GM19455 (cell line): Measurements from ENCODE around the gene DDX20.
"Not testable (repeated sequence)": the region's sequence is repeated elsewhere in the genome, so short reads cannot be mapped to it uniquely, and the experiment has no call there.

ENCODE experiments used
- ATAC-seq: cut with Tn5 transposase; IDR thresholded peaks from one replicate; pipeline ENCODE4 v1.9.1; 2021; ENCODE audit not compliant: unreplicated experiment

Gene DDX20

DNA sequence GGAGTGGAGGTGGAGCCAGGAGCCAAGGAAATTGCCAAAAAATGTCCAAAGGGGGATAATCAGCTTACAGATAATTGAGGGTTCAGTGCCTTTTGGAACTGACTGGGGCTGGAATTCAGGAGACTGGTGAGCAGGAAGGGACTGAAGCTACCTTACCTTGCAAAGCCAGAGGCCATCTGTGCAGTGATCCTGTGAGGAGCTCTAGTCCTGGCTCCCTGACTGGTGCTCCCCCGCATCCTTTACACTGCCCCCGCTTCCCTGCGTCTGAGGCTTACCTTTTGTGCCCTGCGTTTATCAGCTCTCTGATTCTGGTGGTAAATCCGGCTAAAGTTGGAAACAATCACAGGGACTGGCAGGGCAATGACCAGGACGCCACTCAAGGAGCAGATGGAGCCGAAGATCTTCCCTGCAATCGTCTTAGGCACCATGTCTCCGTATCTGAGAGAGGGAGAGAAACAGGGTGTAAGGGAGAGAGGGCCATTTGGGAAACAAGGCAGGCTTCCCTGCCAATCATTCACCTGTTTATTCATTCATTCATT lies 31.0 kb downstream of the DDX20 start:
- ATAC-seq, result no peak

DNA sequence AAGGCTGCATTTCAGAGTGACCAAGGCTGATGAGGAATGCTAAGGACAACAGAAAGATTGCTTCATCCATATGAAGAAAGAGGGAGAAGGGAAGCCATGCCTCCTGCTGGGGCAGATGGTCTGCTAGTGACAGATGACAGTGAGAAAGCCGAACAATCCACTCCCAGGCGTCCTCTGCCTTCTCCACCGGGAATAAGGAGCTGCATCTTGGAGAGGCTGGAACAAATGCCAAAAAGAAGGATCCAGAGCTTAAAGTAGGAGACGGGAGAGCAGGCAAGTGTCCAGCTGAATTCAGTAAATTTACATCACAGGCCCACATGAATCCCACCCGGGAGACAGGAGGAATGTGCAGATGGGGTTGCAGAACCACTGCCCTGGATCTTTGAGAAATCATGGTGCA lies 33.4 kb downstream of the DDX20 start:
- no peak for ATAC-seq

DNA sequence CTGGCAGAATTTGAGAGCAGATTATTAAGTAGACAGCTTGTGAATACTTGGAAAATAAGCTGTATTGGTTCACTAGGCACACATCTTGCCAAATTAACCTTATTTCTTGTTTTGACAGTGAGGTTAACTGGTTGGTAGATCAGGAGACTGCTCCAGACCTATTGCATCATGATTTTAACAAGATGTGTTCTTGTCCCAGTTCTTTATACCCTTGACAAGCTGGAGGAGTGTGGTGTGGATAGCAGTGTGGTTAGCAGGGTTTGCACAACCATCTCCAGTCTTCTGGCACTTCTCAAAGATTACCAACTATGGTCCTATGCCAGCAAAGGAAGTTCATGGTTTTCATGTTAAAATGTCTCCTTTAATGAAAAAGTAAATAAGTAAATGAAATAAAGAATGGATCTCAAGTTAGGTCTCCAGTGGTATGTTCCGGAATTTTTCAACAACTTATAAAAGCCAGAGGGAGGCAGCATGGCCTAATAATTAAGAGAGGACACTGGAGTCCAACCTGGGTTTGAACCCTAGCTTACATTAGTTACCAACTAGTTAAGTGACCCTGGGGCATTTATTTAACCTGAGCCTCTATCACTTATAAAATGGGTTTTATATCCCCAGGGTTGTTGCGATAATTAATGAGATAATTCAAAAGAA lies 34.1 kb downstream of the DDX20 start:
- ATAC-seq, result no peak

GRCh38 chr1:111791776-111792175 lies 36.1 kb downstream of the DDX20 start:
- ATAC-seq, result no peak

DNA sequence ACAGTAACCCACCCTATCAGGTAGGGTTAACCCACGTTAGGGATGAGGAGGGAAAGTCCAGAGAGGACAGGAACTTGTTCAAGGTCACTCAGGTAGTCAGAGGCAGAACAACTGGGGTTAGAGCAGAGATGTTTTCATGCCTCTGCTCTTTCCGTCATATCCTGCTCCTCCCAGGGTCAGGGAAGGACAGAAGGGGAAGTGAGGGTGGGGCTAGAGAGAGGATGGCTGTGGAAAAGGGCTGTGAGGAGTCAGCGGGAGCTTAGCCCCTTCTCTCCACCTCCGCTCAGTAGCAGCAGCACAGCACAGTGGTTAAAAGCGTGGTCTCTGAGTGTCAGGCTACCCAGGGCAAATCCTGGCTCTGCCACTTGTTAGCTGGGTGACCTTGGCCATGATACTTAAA lies 36.5 kb downstream of the DDX20 start:
- ATAC-seq, result no peak

DNA sequence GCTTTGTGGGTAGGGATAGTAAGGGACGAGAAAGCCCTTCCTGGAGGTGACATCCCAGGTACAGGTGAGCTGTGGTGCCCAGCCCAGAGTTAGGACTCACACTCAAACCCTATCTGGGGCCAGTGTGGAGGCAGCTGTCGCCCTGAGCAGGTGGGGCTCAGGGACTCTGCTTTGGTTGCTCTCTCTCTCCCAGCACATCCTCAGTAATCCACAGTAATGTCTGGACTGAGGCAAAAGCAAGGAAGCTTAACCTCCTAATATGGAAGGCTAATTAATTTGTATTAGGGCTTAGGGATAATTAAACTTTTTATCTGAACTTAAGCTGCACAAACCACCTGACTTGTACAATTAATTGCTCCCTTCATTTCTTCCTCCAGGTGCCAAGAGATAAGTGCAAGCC lies 38.2 kb downstream of the DDX20 start:
- ATAC-seq, result no peak

- ATAC-seq, result no peak
Measured at GRCh38 chr1:111795401-111795800, 39.7 kb downstream of the DDX20 start.

GRCh38 chr1:111798580-111798979 lies 42.9 kb downstream of the DDX20 start:
- ATAC-seq, result no peak

DNA sequence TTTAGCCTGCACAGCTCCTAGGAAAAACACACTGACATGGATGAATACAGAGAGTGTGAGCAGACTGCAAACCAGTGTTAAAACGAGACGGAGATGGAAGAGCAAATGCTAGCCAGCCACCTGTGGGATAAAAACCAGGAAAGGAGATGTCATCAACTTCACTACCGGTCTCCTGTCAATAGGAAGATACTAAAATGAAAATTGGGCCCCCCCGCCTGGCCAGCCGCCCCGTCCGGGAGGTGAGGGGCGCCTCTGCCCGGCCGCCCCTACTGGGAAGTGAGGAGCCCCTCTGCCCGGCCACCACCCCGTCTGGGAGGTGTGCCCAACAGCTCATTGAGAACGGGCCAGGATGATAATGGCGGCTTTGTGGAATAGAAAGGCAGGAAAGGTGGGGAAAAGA lies 44.0 kb downstream of the DDX20 start:
- ATAC-seq, result not testable (repeated sequence)

DNA sequence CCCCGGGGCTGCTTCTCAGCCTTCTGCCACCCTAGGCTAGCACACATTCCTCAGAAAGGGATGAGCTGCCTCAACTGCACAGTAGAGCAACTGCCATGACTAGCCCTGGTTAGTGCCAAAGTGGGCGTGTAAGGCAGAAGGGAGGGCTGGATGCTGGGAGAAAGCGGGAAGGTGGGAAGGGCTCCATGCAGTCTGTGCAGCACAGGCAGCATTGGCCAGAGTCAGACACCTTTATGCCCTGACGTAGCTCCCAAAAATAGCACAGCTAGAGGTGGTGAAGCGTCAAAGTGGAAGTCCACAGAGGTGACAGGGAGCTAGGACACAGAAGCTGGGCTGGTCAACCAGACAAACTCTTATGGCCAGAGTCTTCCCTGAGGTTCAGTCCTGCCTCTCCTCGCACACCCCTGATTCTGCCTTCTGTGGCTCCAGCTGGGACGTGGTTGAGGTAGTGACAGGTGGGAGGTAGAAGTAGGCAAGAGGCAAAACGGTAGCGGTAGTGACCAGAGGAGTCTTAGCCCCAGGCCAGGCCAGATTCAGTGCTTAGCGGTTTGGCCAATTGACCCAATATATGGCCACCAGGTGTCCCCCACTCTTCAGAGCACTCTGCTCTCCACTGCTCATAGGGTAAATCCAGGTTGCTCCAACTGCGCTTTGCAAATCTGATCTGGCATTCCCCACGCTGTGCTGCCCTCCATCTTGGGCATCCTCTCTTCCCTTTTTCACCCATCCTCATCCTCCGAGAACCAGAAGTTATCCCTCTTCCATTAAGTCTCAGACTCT lies 45.6 kb downstream of the DDX20 start:
- no peak for ATAC-seq

DNA sequence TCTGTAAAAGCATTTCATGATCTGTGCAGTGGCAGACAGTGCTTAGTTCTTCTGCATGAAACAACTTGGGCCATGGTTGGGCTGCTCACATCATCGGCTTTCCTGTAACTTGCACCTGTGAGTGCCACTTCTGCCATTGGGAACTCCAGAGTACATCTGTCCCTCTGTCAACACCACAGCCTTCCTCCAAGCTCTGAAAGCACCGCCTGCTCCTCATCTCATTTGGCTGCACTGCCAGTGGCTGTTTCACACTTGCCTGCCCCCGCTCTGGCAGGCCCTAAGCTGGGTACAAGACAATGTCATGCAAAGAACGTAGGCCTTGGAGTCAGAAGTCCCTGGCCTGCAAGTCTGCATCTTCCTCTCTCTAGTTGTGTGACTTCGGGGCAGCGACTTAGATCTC lies 46.4 kb downstream of the DDX20 start:
- no peak for ATAC-seq

DNA sequence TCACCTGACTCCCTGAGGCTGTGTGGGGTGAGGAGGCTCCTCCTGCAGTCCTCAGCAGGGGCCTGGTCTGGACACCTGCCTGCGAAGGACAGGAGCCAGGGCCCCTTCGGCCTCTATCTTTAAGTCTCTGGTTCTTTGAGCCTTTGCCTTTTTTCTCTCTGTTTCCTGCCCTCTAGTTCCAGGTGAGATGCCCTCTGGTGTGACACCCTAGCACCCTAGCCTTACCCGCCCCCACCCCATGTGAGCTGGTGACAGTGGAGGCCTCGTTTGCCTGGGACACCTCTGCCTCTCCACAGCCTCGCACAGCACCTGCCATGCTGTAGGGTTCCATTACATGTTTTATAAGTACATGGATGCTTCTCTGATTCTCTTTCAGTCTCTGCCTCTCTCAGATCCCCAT lies 47.3 kb downstream of the DDX20 start:
- ATAC-seq, result no peak

DNA sequence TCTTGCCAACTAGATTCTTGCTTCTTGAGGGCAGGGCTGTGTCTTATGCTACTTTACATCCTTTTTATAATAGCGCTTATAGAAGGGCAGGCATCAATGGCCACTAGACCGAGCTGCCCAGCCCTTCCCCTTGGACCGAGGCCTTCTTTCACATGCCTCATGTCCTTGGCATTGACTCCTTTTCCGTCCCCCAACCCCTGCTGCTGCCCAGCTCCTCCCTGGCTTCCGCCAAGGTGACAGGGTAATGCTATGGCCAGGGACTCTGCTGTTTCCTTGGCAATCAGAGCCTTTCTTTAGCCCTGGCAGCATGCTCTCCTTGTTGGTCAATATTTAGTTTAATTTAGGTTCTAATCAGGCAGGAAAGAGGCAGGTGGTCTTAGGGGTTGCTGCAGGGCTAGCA lies 48.2 kb downstream of the DDX20 start:
- no peak for ATAC-seq

DNA sequence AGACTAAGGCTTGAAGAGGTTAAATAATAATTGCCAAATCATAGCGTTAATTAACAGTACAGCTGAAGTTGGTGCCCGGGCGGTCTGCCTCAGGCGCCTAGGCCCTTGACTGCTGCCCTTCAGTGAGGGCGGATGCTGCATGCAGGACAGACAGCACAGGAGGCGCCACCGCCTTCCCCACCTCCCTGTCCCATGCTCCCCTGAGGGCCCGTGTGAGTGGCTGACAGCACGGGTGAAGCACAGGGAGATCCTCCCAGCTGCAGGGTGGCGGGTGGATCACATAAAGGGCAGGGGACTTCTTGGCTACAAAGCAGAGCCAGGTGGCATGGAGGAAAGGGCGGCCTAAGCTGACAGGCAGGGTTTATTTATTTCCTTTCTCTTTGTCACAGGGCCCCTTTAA lies 49.1 kb downstream of the DDX20 start:
- ATAC-seq, result no peak

DNA sequence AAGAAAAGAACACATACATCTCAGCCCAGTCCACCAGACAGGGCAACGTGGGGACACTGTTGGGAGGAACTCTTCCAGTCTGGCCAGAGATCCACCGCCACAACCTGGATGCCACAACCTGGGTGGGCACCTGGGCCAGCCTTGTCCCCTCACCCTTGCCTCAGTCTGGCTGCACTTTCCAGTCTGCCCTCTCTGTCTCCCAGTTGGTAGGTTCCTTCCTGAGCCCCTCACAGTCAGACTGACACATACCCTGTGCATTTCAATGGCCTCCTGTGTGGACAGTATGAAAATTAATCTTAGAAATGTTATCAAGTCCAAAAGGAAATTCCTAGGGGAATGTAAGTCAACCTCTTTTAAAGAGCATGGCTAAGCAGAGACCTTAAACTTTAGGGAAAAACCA lies 49.5 kb downstream of the DDX20 start:
- ATAC-seq, result no peak

GRCh38 chr1:111811891-111812290 lies 56.2 kb downstream of the DDX20 start:
- no peak for ATAC-seq

- no peak for ATAC-seq
Measured at GRCh38 chr1:111812306-111812705, 56.6 kb downstream of the DDX20 start.

DNA sequence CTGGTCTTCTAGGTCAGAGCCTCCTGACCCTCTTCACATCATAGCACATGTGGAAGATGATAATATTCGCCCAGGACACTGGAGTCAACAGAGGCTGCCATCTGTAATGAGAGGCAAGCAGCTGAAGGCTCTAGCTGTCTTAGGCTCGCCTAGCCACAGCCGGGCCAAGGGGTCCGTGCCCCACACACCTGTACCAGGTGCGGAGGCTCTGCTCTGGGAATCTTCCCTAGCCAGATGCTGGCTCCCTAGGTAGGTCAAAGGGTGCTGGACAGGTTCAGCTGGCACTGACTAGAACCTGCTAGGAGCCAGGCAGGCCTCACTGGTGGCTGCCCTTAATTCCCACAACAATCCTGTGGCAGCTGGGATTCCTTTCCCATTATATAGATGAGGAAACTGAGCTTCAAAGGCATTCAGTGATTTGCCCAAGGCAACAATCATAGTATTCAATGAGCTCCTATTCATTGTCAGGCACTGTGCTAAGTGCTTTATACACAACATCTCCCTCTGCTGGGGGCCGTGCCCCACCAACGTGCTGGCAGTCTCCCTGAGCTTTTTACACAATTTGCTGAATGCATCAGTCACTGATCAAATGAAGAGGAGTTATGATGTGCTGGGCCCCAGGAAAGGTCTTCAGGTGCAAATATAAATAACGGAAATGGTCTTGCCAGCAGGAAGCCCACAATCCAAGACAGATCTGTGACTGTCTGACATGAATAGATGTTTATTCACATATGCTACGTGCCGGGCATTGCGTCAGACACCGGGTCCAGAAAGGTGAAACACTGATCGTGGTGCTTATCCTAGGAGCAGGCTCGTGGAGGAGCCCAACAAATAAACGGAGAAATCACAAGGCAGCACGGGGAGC lies 58.0 kb downstream of the DDX20 start:
- ATAC-seq, result no peak

- ATAC-seq, result no peak
Measured at GRCh38 chr1:111814305-111814628, 58.6 kb downstream of the DDX20 start.

- no peak for ATAC-seq
Measured at GRCh38 chr1:111814642-111815041, 58.9 kb downstream of the DDX20 start.
